T-cell (primary cell): ENCODE results near the gene PTRH1. TPM values are rescaled to one million over a fixed set of nuclear protein-coding genes. Genes with fewer than 3 reads are reported as not detected.

Experiments
- ATAC-seq, 4 experiments: fragments of 200-7000 bp in 3 of 4; fragments of 150-1000 bp in 1 of 4; cut with Tn5 transposase; replicated peaks in 1 of 4; 1 replicate in 3 of 4; 2 replicates in 1 of 4; pipeline ENCODE4 v1.10.0; 2021; ENCODE audit warnings: moderate library complexity in 3 of 4, mild to moderate bottlenecking in 2 of 4, moderate number of reproducible peaks in 1 of 4
- CTCF ChIA-PET, 2 donors: fragments of 300-600 bp; sonication (Branson Sonifier 250); formaldehyde crosslinking; loops; one replicate each; lab custom pipeline; 2022; ENCODE audit warnings: antibody characterized with exemption in 2 of 2; lab: Charles Lee
- POLR2A ChIA-PET, 2 donors: fragments of 300-600 bp; sonication (Branson Sonifier 250); formaldehyde crosslinking; loops; one replicate each; lab custom pipeline; 2022; ENCODE audit warnings: antibody characterized with exemption in 2 of 2; lab: Charles Lee
- DNase-seq, 35 experiments: peaks; one replicate each; pipeline versions ENCODE4 v3.0.0 to v3.0.0-alpha.2; 2013 to 2023
- H3K27ac ChIP-seq: one replicate; pipeline ENCODE4 v1.5.1; 2013; ENCODE audit warnings: low read length
- H3K27me3 ChIP-seq, 2 experiments: replicated peaks in 1 of 2; 1 replicate in 1 of 2; 2 replicates in 1 of 2; pipeline versions ENCODE4 v1.6.1 to v1.7.0; 2013; ENCODE audit warnings: low read length in 1 of 2, mixed read lengths in 1 of 2; ENCODE audit not compliant: control insufficient read depth in 2 of 2, insufficient read depth in 2 of 2; ENCODE audit errors: extremely low read depth in 1 of 2
- H3K36me3 ChIP-seq, 2 donors: 1 replicate in 1 of 2; 2 replicates in 1 of 2; pipeline versions ENCODE4 v1.6.1 to v1.7.0; 2013; ENCODE audit warnings: low read length in 1 of 2; ENCODE audit not compliant: control insufficient read depth in 2 of 2, insufficient read depth in 1 of 2; ENCODE audit errors: extremely low read depth in 1 of 2
- H3K4me1 ChIP-seq, 2 experiments: 1 replicate in 1 of 2; 2 replicates in 1 of 2; pipeline versions ENCODE4 v1.6.1 to v1.7.0; 2013; ENCODE audit warnings: low read length in 2 of 2, mixed read lengths in 1 of 2; ENCODE audit not compliant: insufficient read depth in 2 of 2, control insufficient read depth in 1 of 2; ENCODE audit errors: extremely low read depth in 1 of 2
- H3K4me3 ChIP-seq, 2 donors: 1 replicate in 1 of 2; 2 replicates in 1 of 2; pipeline versions ENCODE4 v1.5.1 to v1.7.0; 2013; ENCODE audit warnings: mild to moderate bottlenecking in 2 of 2, low read length in 1 of 2, moderate library complexity in 1 of 2; ENCODE audit not compliant: control insufficient read depth in 1 of 2; ENCODE audit errors: extremely low read depth in 1 of 2
- H3K9me3 ChIP-seq: 2 replicates; pipeline ENCODE4 v1.7.0; 2013
- H3K27ac Mint-ChIP-seq, 2 donors: one replicate each; pipeline ENCODE4 v1.8.0; 2020 to 2021; ENCODE audit warnings: mild to moderate bottlenecking in 2 of 2, mixed read lengths in 2 of 2
- H3K27me3 Mint-ChIP-seq, 2 donors: one replicate each; pipeline ENCODE4 v1.8.0; 2021 to 2022; ENCODE audit warnings: mixed read lengths in 2 of 2
- H3K36me3 Mint-ChIP-seq: one replicate; pipeline ENCODE4 v1.8.0; 2021; ENCODE audit warnings: mixed read lengths
- H3K4me1 Mint-ChIP-seq, 3 donors: one replicate each; pipeline ENCODE4 v1.8.0; 2020 to 2022; ENCODE audit warnings: mixed read lengths in 3 of 3, mild to moderate bottlenecking in 1 of 3
- H3K4me3 Mint-ChIP-seq, 3 donors: one replicate each; pipeline ENCODE4 v1.8.0; 2020 to 2022; ENCODE audit warnings: mild to moderate bottlenecking in 3 of 3, mixed read lengths in 3 of 3, moderate library complexity in 3 of 3
- H3K9me3 Mint-ChIP-seq, 3 donors: one replicate each; pipeline ENCODE4 v1.8.0; 2020 to 2022; ENCODE audit warnings: mixed read lengths in 3 of 3
- WGBS: methylation state at CpG from one replicate; pipeline ENCODE4 v1.1.5; 2013; ENCODE audit warnings: missing lambda C conversion rate; ENCODE audit not compliant: insufficient coverage; 5-methylcytosine and 5-hydroxymethylcytosine counted together
- total RNA-seq, 35 experiments: library from RNA in 6 of 35; stranded (reverse) in 6 of 35; fragments of 120-200 nt in 1 of 35; gene quantifications; one replicate each; pipeline versions ENCODE4 v1.2.1 to v1.2.4 and lab custom pipeline; 2013 to 2026

PTRH1 gene
- total RNA-seq, 5 donors from 2014 or later (not counting 1 experiment from before 2014, with no cell fraction given), result 4.4 to 15.9 (median 12.9) TPM

DNA sequence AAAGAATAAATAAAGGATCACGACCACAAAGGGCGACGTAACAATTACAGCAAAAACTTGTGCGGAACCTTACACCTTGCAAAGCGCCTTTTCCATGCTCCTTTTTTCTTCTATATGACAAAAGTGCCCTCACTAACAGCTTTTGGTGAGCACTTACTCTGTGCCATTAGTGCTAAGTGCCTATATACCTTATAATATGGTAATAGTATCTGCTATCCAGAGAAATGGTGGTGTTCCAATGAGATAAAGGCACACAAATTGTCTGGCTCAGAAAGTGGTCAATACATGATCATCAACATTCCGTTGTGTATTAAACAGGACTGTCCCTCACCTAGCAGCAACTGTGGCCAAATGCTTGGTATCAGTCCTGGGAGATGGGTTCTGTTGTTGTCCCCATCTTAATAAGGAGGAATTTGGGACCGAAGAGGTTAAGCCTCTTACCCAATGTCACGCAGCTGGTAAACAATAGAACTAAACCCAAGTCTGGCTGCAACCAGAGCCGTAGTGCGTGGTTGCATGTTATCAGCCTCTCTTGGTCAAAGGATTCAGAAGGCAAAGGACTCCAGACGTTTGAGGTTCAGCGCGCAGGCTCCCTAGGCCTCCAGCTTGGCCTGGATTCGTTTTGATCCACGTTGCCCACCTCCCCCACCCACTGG is 20.2 kb upstream of the PTRH1 start:
- no peak for ATAC-seq
- no peak for DNase-seq
- Mint-ChIP-seq H3K27me3 (no peaks in the 10 kb centered on the region), H3K36me3 (peaks cover 17% of the 10 kb centered on the region), H3K27ac (peak overlapping the region; percentile 92 to 97), H3K4me3 (peak overlapping the region; percentile 82 to 94 (median 85)), H3K9me3 (no peaks in the 10 kb centered on the region), H3K4me1 (peaks cover 5 to 22% (median 18%) of the 10 kb centered on the region in 3 donors)
- ChIA-PET CTCF (interaction anchor here (0.5 to 2.3 kb wide), 13 partner anchors 10 to 186 kb away, joined by 3 to 22 read pairs (median 5); partner anchors contain the start of genes CDK9 (in 1 of the 2), PTRH1 (in 1 of the 2), SH2D3C (in 1 of the 2) and TTC16 (in 1 of the 2)), POLR2A (interaction anchor here in 1 of 2 donors (0.6 kb wide), 1 partner anchor 180 kb away, joined by 5 read pairs; no protein-coding TSS in a partner anchor)
- Histone ChIP-seq H3K4me1 (peaks cover 2 to 23% of the 10 kb centered on the region in 2 experiments), H3K27ac (peak overlapping the region; percentile 95), H3K27me3 (no peaks in the 10 kb centered on the region), H3K36me3 (peaks cover 17 to 39% of the 10 kb centered on the region in 2 donors), H3K4me3 (no peak overlapping the region), H3K9me3 (no peaks in the 10 kb centered on the region)
- WGBS, result 86% methylated on average over 9 of the region's 15 CpGs

DNA sequence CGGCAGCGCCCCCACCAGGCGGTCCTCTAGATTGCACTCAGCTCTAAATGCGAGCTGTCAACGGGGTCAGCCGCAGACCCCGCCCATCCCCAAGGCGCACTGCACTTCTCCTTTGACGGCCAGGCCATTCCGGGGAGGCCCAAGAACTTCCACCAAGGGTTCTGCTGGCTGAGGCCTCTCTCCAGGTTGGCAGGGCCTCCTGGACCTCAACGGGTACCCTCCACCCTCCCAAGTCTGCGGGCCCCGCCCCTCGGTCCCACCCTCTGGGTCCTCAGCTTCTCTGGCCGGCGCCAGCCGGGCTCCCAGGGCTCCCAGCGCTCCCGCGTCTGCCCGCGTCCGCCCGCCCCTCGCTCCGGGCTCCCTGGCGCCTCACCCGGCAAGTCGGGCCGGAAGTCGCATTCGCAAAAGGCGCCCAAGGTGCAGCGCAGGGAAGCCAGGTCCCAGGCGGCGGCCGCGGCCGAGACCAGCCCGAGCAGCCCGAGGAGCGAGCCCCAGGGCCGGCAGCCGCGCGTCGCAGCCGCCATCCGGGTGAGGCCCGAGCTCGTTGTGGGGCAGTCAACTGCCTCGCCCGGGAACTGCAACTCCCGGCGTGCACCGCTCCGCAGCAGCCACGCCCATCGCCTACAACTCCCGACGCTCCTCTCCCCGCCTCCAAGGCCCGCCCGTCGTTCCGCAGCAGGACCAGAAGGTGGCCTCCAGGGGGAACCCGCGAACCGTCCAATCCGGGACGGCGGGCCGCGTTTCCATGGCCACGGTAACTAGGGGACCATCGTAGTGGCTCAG is 19.5 kb upstream of the PTRH1 start, which contains the start of gene TOR2A:
TOR2A (minus strand) TSS at position 548 of the 783 bp plus-strand sequence; CDS start at position 524, 24 bp downstream.
- Mint-ChIP-seq H3K4me1 (peaks cover 5 to 22% (median 18%) of the 10 kb centered on the region in 3 donors), H3K27me3 (no peaks in the 10 kb centered on the region), H3K9me3 (no peaks in the 10 kb centered on the region), H3K27ac (peak within 1 kb of the TSS; percentile 92 to 97), H3K36me3 (peaks cover 17% of the 10 kb centered on the region), H3K4me3 (peak within 1 kb of the TSS; percentile 82 to 94 (median 85))
- under 1% methylated on average over 74 of the region's 76 CpGs for WGBS
- H3K4me1 ChIP-seq, result peaks cover 2 to 23% of the 10 kb centered on the region in 2 experiments
- H3K4me3 ChIP-seq, result peak within 1 kb of the TSS; percentile 60 to 69
- ATAC-seq, result peak; percentile 90 to 93 (median 92)
- POLR2A ChIA-PET, result no interaction called here
- DNase-seq, result peak; percentile 96 to 100 (median 99)
- H3K27me3 ChIP-seq, result no peaks in the 10 kb centered on the region
- H3K9me3 ChIP-seq, result no peaks in the 10 kb centered on the region
- peaks cover 18 to 32% of the 10 kb centered on the region in 2 donors for H3K36me3 ChIP-seq
- CTCF ChIA-PET, result interaction anchor here (0.5 to 2.3 kb wide), 35 partner anchors 11 to 520 kb away, joined by 3 to 22 read pairs (median 4); partner anchors contain the start of genes PTRH1 (in 2 of the 2), ST6GALNAC4 (in 2 of the 2), CDK9 (in 1 of the 2) and LRSAM1 (in 1 of the 2)
- peak within 1 kb of the TSS; percentile 95 for H3K27ac ChIP-seq

DNA sequence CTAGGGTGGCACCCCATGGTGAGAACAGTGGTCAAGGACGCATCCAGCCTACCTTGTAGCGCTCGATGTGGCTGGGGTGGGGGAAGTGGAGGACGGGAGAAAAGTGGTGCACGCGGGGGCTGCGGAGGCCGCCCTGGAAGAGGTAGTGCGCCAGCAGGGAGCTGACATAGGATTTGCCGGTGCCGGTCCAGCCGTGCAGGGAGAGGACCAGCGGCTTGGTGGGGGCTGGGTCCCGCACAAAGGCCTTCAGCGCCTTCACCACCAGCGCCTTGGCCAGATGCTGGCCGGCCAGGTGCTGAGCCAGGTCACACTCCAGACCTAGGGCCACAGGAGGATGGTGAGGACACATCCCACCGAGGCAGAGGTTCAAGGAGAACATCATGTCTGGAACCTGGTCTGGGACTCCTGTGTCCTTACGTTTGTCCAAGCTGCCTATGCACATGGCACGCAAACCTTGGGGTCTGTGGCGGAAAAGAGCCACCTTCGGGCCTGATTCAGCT is 18.8 kb upstream of the PTRH1 start:
- H3K36me3 Mint-ChIP-seq, result peaks cover 16% of the 10 kb centered on the region
- H3K27ac Mint-ChIP-seq, result peak overlapping the region; percentile 70 to 71
- peak overlapping the region; percentile 82 to 94 (median 85) for H3K4me3 Mint-ChIP-seq
- H3K9me3 Mint-ChIP-seq, result no peaks in the 10 kb centered on the region
- ChIA-PET CTCF (interaction anchor here (0.6 to 2.3 kb wide), 27 partner anchors 19 to 520 kb away, joined by 3 to 22 read pairs (median 5); partner anchors contain the start of genes PTRH1 (in 2 of the 2), ST6GALNAC4 (in 2 of the 2), CDK9 (in 1 of the 2) and LRSAM1 (in 1 of the 2)), POLR2A (no interaction called here)
- peaks cover 5 to 22% (median 18%) of the 10 kb centered on the region in 3 donors for H3K4me1 Mint-ChIP-seq
- Histone ChIP-seq H3K27me3 (no peaks in the 10 kb centered on the region), H3K27ac (peak overlapping the region; percentile 77), H3K9me3 (no peaks in the 10 kb centered on the region), H3K4me1 (peaks cover 2 to 23% of the 10 kb centered on the region in 2 experiments), H3K36me3 (peaks cover 12 to 26% of the 10 kb centered on the region in 2 donors), H3K4me3 (peak overlapping the region; percentile 60 to 69)
- DNase-seq (peak in 2 of 35 experiments; percentile 12 to 20), ATAC-seq (no peak)
- no peaks in the 10 kb centered on the region for H3K27me3 Mint-ChIP-seq
- WGBS, result 75% methylated on average over 22 of the region's 22 CpGs

DNA sequence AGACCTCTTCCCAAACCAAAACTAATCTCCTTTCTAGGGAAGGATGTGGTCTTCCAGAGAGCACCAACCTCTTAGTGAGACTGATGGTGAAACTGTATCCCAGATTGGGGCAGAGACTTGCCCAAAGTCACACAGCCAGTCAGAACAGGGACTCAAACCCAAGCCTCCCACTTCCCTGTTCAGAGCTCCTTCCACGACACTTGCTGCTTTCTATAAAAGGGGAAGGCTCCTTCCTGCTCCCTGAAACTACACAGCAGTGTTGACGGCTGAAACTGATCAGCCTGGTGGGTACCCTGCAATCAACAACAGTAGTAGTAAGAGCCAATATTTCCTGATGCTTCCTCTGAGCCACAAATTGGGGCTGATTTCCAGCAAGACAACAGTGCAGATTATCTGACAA is 18.2 kb upstream of the PTRH1 start:
- H3K36me3 Mint-ChIP-seq, result peaks cover 13% of the 10 kb centered on the region
- H3K27me3 Mint-ChIP-seq, result no peaks in the 10 kb centered on the region
- ChIA-PET CTCF (interaction anchor here in 1 of 2 donors (2.3 kb wide), 1 partner anchor 18 kb away, joined by 20 read pairs; the partner anchor contains the start of genes PTRH1 and TTC16), POLR2A (no interaction called here)
- Histone ChIP-seq H3K4me1 (peaks cover 2 to 23% of the 10 kb centered on the region in 2 experiments), H3K4me3 (no peak overlapping the region), H3K27ac (no peak overlapping the region), H3K36me3 (peaks cover 9 to 19% of the 10 kb centered on the region in 2 donors), H3K27me3 (no peaks in the 10 kb centered on the region), H3K9me3 (no peaks in the 10 kb centered on the region)
- DNase-seq (no peak), ATAC-seq (no peak)
- H3K27ac Mint-ChIP-seq, result peak overlapping the region in 1 of 2 donors; percentile 70
- H3K4me1 Mint-ChIP-seq, result peaks cover 5 to 22% (median 18%) of the 10 kb centered on the region in 3 donors
- H3K4me3 Mint-ChIP-seq, result peak overlapping the region; percentile 45 to 85 (median 82)
- 100% methylated on average over 1 of the region's 2 CpGs for WGBS
- H3K9me3 Mint-ChIP-seq, result no peaks in the 10 kb centered on the region

DNA sequence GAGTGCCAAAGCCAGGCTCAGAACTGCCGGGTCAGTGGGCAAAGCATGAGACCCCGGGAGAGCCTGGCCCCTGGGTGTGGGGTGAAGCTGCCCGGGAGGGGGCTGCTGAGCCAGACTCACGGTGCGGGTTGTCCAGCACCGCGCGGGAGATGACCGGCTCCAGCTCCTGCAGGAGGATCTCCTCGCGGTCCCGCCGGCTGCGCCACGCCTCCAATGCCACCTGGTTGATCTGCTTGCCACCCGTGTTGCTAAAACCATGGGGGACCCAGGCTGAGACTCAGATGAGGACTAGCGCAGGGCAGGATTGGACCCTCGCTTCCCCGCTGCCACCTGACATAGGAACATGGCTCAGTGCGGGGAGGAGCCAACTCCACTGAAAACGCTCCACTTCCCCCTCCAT is 17.0 kb upstream of the PTRH1 start:
- H3K9me3 Mint-ChIP-seq, result no peaks in the 10 kb centered on the region
- no peak overlapping the region for H3K4me3 Mint-ChIP-seq
- H3K4me1 Mint-ChIP-seq, result peaks cover 5 to 22% (median 17%) of the 10 kb centered on the region in 3 donors
- ChIA-PET CTCF (interaction anchor here in 1 of 2 donors (0.5 kb wide), 1 partner anchor 14 kb away, joined by 9 read pairs; no protein-coding TSS in a partner anchor), POLR2A (no interaction called here)
- peaks cover 6% of the 10 kb centered on the region for H3K36me3 Mint-ChIP-seq
- DNase-seq (no peak), ATAC-seq (no peak)
- H3K9me3 ChIP-seq, result no peaks in the 10 kb centered on the region
- 96% methylated on average over 21 of the region's 21 CpGs for WGBS
- peaks cover 2 to 23% of the 10 kb centered on the region in 2 experiments for H3K4me1 ChIP-seq
- peaks cover 9 to 12% of the 10 kb centered on the region in 2 donors for H3K36me3 ChIP-seq
- H3K27ac ChIP-seq, result no peak overlapping the region
- no peak overlapping the region for H3K4me3 ChIP-seq
- no peaks in the 10 kb centered on the region for H3K27me3 ChIP-seq
- H3K27ac Mint-ChIP-seq, result no peak overlapping the region
- H3K27me3 Mint-ChIP-seq, result no peaks in the 10 kb centered on the region
